Panc1 (cell line): ENCODE measurements around the gene CNTLN.

Source experiments
- CTCF ChIP-seq: fragments of 450-650 bp; IDR thresholded peaks from 2 replicates; pipeline ENCODE4 v1.5.1; 2017; ENCODE audit warnings: mild to moderate bottlenecking
- POLR2AphosphoS5 ChIP-seq: IDR thresholded peaks from 2 replicates; pipeline ENCODE4 v1.6.1; 2012; ENCODE audit warnings: mild to moderate bottlenecking, low read depth, low read length, moderate library complexity
- TCF7L2 ChIP-seq: IDR thresholded peaks from 2 replicates; pipeline ENCODE4 v1.6.1; 2011; ENCODE audit warnings: mild to moderate bottlenecking, low read depth, low read length, inconsistent platforms

GRCh38 chr9:17116400-17116837 lies 18.4 kb upstream of the CNTLN start:
- TF ChIP-seq TCF7L2: no peak
- peak; percentile 20; the same call in 1 of the 2 replicates for TF ChIP-seq CTCF
- no peak for TF ChIP-seq POLR2AphosphoS5
